Epithelial cell of proximal tubule (primary cell): Measurements from ENCODE around the gene MARK2. TPM values are rescaled to one million over a fixed set of nuclear protein-coding genes. Genes with fewer than 3 reads are reported as not detected.

ENCODE experiments used
- DNase-seq: peaks from one replicate; pipeline ENCODE4 v3.0.0-alpha.2; 2011; ENCODE audit warnings: low read depth
- H3K4me3 ChIP-seq: 2 replicates; pipeline ENCODE4 v1.5.1; 2011; ENCODE audit warnings: low read depth, mild to moderate bottlenecking, low read length
- CTCF ChIP-seq: conservative IDR thresholded peaks from 2 replicates; pipeline ENCODE4 v1.5.1; 2012; ENCODE audit warnings: low read depth, mild to moderate bottlenecking, low read length
- total RNA-seq: library from RNA; depleted of rRNA; stranded (reverse); fragments of >200 nt; gene quantifications from 2 replicates; pipeline ENCODE4 v1.2.3, GENCODE V29; 2015

The MARK2 gene
- total RNA-seq, 1 donor from 2014 or later = 36.2 TPM

GRCh38 chr11:63907063-63907462, 68.2 kb downstream of the MARK2 start:
- DNase-seq = no peak
- no peak for TF ChIP-seq CTCF
- H3K4me3 ChIP-seq = no peak overlapping the region

DNA sequence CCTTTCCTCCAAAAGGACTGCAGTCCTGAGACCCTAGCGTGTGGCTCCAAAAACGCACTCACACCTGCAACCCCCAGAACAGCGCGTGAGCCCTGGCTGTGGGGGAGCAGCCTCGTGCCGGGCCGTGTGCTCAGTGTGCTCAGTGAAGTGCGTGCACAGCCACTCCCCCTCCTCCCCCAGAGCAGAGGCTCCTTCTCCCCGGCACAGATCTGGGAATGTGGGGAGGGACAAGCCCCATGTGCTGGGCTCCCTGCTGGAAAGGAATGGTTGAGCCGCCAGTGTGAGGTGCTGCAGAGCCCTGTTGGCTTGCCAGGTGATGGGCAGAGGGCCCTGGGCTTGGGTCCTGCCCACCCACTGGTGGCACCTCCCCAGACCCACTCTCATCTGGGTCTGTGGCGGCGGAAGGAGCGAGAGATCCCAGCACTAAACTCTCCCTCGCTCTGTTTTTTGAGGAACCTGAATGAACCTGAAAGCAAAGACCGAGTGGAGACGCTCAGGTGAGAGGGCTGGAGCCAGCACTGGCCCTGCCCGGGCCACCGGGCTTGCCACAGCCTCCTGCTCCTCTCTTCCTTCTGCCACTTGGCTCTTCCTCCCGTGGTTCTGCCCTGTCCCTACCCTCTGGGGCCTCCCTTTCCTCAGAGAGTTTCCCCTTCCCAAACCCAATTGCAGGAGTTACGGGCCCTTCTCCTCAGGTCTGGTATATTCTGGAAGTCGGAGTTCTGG, 69.1 kb downstream of the MARK2 start:
- DNase-seq = no peak
- TF ChIP-seq CTCF = no peak
- H3K4me3 ChIP-seq = no peak overlapping the region

DNA sequence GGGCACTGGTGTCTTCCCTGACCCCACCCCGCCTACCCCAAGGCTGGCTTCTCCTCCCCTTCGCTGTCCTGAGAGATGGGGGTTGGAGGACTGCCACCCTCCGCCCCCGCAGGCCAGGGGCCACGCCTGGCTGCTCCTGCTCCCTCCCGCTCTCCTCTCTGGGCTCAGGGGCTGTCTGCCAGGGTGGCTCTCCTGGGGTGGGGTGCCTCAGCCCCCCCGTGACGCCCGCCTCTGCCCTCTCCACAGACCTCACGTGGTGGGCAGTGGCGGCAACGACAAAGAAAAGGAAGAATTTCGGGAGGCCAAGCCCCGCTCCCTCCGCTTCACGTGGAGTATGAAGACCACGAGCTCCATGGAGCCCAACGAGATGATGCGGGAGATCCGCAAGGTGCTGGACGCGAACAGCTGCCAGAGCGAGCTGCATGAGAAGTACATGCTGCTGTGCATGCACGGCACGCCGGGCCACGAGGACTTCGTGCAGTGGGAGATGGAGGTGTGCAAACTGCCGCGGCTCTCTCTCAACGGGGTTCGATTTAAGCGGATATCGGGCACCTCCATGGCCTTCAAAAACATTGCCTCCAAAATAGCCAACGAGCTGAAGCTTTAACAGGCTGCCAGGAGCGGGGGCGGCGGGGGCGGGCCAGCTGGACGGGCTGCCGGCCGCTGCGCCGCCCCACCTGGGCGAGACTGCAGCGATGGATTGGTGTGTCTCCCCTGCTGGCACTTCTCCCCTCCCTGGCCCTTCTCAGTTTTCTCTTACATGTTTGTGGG, 69.9 kb downstream of the MARK2 start:
- TF ChIP-seq CTCF = no peak
- DNase-seq = no peak

DNA sequence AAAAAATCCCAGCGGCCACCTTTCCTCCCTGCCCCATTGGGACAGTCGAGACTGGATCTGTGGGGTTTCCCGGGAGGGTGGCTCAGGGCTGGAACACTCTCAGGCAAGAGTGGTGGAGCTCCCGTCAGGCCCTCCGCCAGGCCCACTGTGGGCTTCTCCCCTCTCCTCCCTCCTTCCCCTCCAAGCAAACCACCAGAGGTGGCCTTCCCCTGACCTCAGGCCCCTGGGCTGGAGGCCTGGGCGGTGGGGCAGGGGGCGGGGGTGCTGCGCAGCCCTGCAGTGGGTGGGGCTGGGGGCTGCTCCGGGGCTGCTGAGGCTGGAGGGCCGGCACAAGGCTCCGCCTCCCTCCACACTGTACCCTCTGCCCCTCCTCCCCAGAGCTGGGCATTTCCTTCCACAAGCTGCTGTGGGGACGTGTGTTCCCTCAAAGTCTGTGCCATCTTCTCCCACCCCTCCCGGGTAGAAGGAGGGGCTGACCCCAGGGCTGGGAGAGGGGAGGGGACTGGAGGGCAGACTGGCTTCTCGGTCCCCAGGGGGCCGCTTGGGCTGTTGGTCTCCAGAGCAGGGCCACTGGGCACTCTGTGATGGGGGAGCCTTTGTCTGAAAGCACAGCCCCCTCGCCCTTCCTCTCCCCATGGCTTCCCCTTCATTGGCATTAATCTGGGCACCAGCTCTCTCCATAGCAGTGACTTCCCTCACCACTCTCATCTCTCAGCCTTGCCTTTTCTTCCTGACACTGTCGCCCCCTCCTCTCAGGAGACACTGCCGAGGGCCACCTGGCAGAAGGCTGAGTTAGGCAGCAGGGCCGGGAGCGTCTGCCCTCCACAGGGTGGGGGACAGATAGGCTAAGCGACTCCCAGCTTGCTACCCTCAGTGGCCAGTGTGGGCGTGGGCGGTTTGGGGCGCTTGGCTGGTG, 70.9 kb downstream of the MARK2 start:
- DNase-seq = no peak
- no peak for TF ChIP-seq CTCF
- no peak overlapping the region for H3K4me3 ChIP-seq

More for the DNA sequence above, 69.9 kb downstream of the MARK2 start:
- H3K4me3 ChIP-seq = no peak overlapping the region

GRCh38 chr11:63910675-63911074, 71.8 kb downstream of the MARK2 start:
- no peak for TF ChIP-seq CTCF
- no peak overlapping the region for H3K4me3 ChIP-seq
- no peak for DNase-seq

DNA sequence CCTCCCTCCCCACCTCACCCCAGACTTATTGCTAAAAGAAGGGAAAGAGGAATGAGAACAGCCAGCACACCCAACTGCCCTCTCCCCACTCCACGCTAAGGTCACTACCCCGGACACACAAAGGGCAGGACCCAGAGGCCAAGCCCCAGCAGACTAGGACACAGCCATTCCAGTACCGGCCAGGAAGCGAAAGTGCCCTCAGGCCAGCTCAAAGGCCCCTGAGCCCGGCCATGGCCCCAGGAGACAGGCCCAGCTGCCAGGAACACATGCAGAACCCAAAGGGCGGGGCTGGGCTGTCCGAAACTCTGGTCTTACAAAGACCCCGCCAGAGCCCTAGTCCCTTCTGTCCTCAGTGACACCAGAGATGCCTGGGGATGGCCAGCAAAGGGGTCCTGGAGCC, 72.5 kb downstream of the MARK2 start:
- TF ChIP-seq CTCF = no peak
- H3K4me3 ChIP-seq = no peak overlapping the region
- no peak for DNase-seq
